Measurements from ENCODE around the gene C7orf33. TPM values are rescaled to one million over a fixed set of nuclear protein-coding genes. Genes with fewer than 3 reads are reported as not detected.

C7orf33 gene
- total RNA-seq, 1 donor from 2014 or later, result not detected

DNA sequence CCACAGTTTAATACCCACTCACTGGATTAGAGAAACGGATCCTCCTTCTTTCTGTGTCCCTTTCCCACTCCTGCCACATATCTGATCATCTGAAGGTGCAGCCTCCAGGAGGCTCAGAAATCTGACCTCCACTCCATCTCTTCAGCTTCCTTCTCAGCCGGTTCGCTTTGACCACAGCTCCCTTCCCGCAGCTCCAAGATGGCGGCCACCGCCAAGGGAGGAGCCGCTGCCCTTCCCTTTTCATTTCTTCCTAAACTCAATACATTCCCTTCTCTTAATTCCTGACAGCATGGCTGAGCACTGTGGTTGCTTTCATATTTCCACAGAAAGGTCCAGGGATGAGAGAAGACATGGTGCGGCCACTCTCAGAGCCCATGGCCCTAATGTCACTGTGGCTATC lies 43.7 kb upstream of the C7orf33 start:
- DNase-seq (ENCODE audit: low spot score in 2 of 2, unreplicated experiment in 2 of 2), result no peak
- no peaks in the 10 kb centered on the region for H3K36me3 Mint-ChIP-seq
- H3K27me3 Mint-ChIP-seq (ENCODE audit: low read depth), result no peaks in the 10 kb centered on the region
- no peak overlapping the region for H3K4me3 Mint-ChIP-seq
- TF ChIP-seq CTCF (IDR thresholded peaks at IDR 0.05; ENCODE audit: unreplicated experiment), result no peak
- H3K27ac Mint-ChIP-seq, result no peak overlapping the region
- H3K9me3 Mint-ChIP-seq, result peaks cover 22% of the 10 kb centered on the region
- no peaks in the 10 kb centered on the region for H3K4me1 Mint-ChIP-seq

- H3K36me3 Mint-ChIP-seq, result no peaks in the 10 kb centered on the region
- H3K4me3 Mint-ChIP-seq, result no peak overlapping the region
- no peaks in the 10 kb centered on the region for H3K27me3 Mint-ChIP-seq (ENCODE audit: low read depth)
- peaks cover 22% of the 10 kb centered on the region for H3K9me3 Mint-ChIP-seq
- H3K4me1 Mint-ChIP-seq, result no peaks in the 10 kb centered on the region
- no peak for DNase-seq (ENCODE audit: low spot score in 2 of 2, unreplicated experiment in 2 of 2)
- TF ChIP-seq CTCF (IDR thresholded peaks at IDR 0.05; ENCODE audit: unreplicated experiment), result no peak
- H3K27ac Mint-ChIP-seq, result no peak overlapping the region
Observed at GRCh38 chr7:148547951-148548350, 42.6 kb upstream of the C7orf33 start.

GRCh38 chr7:148553979-148554378 lies 36.6 kb upstream of the C7orf33 start:
- no peak for DNase-seq (ENCODE audit: low spot score in 2 of 2, unreplicated experiment in 2 of 2)
- no peak overlapping the region for H3K4me3 Mint-ChIP-seq
- H3K4me1 Mint-ChIP-seq, result no peaks in the 10 kb centered on the region
- no peak for TF ChIP-seq CTCF (IDR thresholded peaks at IDR 0.05; ENCODE audit: unreplicated experiment)
- H3K27me3 Mint-ChIP-seq (ENCODE audit: low read depth), result peaks cover 2% of the 10 kb centered on the region
- H3K36me3 Mint-ChIP-seq, result no peaks in the 10 kb centered on the region
- peaks cover 27% of the 10 kb centered on the region for H3K9me3 Mint-ChIP-seq
- H3K27ac Mint-ChIP-seq, result no peak overlapping the region

GRCh38 chr7:148556892-148557291 lies 33.7 kb upstream of the C7orf33 start:
- Mint-ChIP-seq H3K27ac (no peak overlapping the region), H3K4me3 (no peak overlapping the region), H3K36me3 (peaks cover 2% of the 10 kb centered on the region), H3K4me1 (peaks cover 4% of the 10 kb centered on the region), H3K27me3 (ENCODE audit: low read depth) (peaks cover 2% of the 10 kb centered on the region), H3K9me3 (peaks cover 18% of the 10 kb centered on the region)
- no peak for DNase-seq (ENCODE audit: low spot score in 2 of 2, unreplicated experiment in 2 of 2)
- no peak for TF ChIP-seq CTCF (IDR thresholded peaks at IDR 0.05; ENCODE audit: unreplicated experiment)

- DNase-seq (ENCODE audit: low spot score in 2 of 2, unreplicated experiment in 2 of 2), result no peak
- TF ChIP-seq CTCF (IDR thresholded peaks at IDR 0.05; ENCODE audit: unreplicated experiment), result no peak
- Mint-ChIP-seq H3K27ac (no peak overlapping the region), H3K27me3 (ENCODE audit: low read depth) (no peaks in the 10 kb centered on the region), H3K9me3 (peaks cover 18% of the 10 kb centered on the region), H3K4me1 (peaks cover 4% of the 10 kb centered on the region), H3K4me3 (no peak overlapping the region), H3K36me3 (peaks cover 2% of the 10 kb centered on the region)
Observed at GRCh38 chr7:148558914-148559313, 31.7 kb upstream of the C7orf33 start.

DNA sequence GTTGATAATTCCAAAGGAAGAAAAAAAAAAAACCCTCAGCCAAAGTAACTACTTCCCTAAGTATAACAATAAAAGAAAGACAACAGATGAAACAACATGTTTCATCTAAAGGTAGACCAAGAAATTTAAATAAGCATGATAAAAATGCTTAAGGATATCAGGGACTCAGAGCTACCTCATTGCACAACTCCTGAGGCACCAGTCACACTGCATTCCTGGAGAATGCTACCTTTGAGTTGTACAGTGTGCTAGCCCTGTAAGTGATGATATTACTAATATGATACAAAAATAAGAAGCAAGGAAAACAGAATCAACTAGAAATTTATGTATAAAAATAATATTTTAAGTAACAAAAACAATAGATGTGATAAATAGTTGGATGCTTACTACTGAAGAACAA lies 29.5 kb upstream of the C7orf33 start:
- Mint-ChIP-seq H3K4me1 (peaks cover 15% of the 10 kb centered on the region), H3K9me3 (peaks cover 16% of the 10 kb centered on the region), H3K4me3 (no peak overlapping the region), H3K27me3 (ENCODE audit: low read depth) (no peaks in the 10 kb centered on the region), H3K36me3 (peaks cover 2% of the 10 kb centered on the region), H3K27ac (no peak overlapping the region)
- TF ChIP-seq CTCF (IDR thresholded peaks at IDR 0.05; ENCODE audit: unreplicated experiment), result no peak
- DNase-seq (ENCODE audit: low spot score in 2 of 2, unreplicated experiment in 2 of 2), result no peak

Data from mesothelial cell of epicardium (in vitro differentiated cells).